Endothelial cell (in vitro differentiated cells): Measurements from ENCODE around the gene ATP6V1B1. TPM values are rescaled to one million over a fixed set of nuclear protein-coding genes. Genes with fewer than 3 reads are reported as not detected.
A peak's percentile ranks its signal among the peaks of the same experiment; 100 is the strongest.

ENCODE experiments used
- DNase-seq: peaks from one replicate; pipeline ENCODE4 v3.0.0; 2021; ENCODE audit warnings: low spot score
- H3K27ac Mint-ChIP-seq: one replicate; pipeline ENCODE4 v1.8.0; 2021; ENCODE audit warnings: mixed read lengths, inconsistent platforms; ENCODE audit not compliant: unreplicated experiment
- H3K27me3 Mint-ChIP-seq: one replicate; pipeline ENCODE4 v1.8.0; 2021; ENCODE audit warnings: mild to moderate bottlenecking, moderate library complexity, mixed read lengths, inconsistent platforms; ENCODE audit not compliant: unreplicated experiment
- H3K36me3 Mint-ChIP-seq: one replicate; pipeline ENCODE4 v1.8.0; 2021; ENCODE audit warnings: mild to moderate bottlenecking, low read depth, mixed read lengths, inconsistent platforms; ENCODE audit not compliant: unreplicated experiment
- H3K4me1 Mint-ChIP-seq: one replicate; pipeline ENCODE4 v1.8.0; 2021; ENCODE audit warnings: mild to moderate bottlenecking, mixed read lengths, inconsistent platforms; ENCODE audit not compliant: unreplicated experiment
- H3K4me3 Mint-ChIP-seq: one replicate; pipeline ENCODE4 v1.8.0; 2021; ENCODE audit warnings: mild to moderate bottlenecking, mixed read lengths, inconsistent platforms; ENCODE audit not compliant: unreplicated experiment
- H3K9me3 Mint-ChIP-seq: one replicate; pipeline ENCODE4 v1.8.0; 2021; ENCODE audit warnings: mixed read lengths, inconsistent platforms; ENCODE audit not compliant: unreplicated experiment
- total RNA-seq: library from RNA; stranded (reverse); fragmentation: NEBNext Ultra II Directional; extraction: Animal tissue kit (Norgen Biotek cat#: 25700); gene quantifications from one replicate; pipeline ENCODE4 v1.2.1, GENCODE V29; 2021; ENCODE audit not compliant: unreplicated experiment
- TF ChIP-seq, protein P1 (sequence below): fragments of 200-600 bp; sonication (generic); IDR thresholded peaks from one replicate; pipeline ENCODE4 v1.5.0; 2021; ENCODE audit warnings: antibody characterized with exemption; ENCODE audit not compliant: unreplicated experiment

The ATP6V1B1 gene
- total RNA-seq, 1 donor from 2014 or later, result not detected

DNA sequence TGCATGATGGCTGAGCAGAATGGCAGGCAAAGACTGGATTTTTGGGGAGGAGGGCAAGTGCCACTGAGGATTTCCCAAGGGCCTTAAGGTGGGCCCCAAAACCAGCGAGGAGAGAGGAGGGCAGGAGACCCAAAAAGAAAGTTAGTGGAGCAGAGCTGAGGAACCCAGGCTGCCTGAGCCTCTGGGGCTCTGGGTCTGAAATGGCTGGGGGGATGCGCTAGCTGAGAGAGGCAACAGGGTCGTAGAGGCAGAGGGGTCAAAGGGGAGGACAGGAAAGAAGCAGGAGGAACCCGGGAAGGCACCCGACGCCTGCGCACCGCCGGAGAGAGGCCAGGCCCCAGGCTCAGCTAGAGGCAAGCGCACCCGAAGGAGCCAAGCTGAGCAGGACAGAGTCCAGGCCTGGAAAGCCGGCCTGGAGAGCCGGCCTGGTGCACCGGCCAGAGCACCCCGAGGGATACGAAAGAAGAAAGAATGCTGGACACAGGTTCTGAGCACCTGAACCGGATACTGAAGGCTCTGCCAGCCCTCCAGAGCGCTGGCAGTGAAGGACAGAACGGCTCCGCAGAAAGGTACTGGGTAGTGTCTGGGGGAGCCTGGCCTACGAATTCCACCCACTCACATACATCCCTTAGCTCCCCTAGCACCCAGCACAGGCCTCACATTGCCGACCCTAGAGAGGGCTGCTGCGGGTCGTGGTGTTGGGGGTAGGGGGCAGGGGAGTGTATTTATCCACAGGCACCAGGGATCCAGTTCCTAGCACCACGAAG lies 39.5 kb upstream of the ATP6V1B1 start:
- Mint-ChIP-seq H3K36me3 (peaks cover 8% of the 10 kb centered on the region), H3K4me3 (no peak overlapping the region), H3K9me3 (no peaks in the 10 kb centered on the region), H3K27me3 (peaks cover 61% of the 10 kb centered on the region), H3K27ac (no peak overlapping the region), H3K4me1 (peaks cover 62% of the 10 kb centered on the region)
- no peak for DNase-seq
- TF ChIP-seq, protein P1, sequence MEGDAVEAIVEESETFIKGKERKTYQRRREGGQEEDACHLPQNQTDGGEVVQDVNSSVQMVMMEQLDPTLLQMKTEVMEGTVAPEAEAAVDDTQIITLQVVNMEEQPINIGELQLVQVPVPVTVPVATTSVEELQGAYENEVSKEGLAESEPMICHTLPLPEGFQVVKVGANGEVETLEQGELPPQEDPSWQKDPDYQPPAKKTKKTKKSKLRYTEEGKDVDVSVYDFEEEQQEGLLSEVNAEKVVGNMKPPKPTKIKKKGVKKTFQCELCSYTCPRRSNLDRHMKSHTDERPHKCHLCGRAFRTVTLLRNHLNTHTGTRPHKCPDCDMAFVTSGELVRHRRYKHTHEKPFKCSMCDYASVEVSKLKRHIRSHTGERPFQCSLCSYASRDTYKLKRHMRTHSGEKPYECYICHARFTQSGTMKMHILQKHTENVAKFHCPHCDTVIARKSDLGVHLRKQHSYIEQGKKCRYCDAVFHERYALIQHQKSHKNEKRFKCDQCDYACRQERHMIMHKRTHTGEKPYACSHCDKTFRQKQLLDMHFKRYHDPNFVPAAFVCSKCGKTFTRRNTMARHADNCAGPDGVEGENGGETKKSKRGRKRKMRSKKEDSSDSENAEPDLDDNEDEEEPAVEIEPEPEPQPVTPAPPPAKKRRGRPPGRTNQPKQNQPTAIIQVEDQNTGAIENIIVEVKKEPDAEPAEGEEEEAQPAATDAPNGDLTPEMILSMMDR, result no peak

DNA sequence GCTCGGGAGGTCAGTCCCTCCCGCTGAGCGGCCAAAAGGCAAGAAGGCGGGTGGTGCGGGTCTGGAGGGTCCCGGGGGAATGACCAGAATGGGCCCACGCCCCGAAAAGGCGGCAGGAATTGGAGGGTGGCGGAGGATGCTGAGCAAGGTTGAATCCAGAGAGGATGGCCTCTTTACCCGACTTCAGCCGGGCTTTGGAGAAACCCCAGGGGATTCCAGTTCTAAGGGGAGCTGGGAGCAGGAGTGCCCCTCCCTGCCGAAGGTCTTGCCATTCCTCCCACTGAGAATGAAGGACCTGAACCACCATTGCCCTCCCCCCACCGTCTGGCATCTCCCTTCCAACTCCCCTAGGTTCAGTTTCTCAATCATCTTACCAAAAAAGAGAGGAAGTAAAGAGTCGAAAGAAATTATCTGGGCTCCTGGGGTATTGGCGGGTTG lies 38.9 kb upstream of the ATP6V1B1 start:
- Mint-ChIP-seq H3K27me3 (peaks cover 58% of the 10 kb centered on the region), H3K4me1 (peaks cover 56% of the 10 kb centered on the region), H3K4me3 (no peak overlapping the region), H3K9me3 (no peaks in the 10 kb centered on the region), H3K36me3 (peaks cover 8% of the 10 kb centered on the region), H3K27ac (no peak overlapping the region)
- no peak for DNase-seq
- TF ChIP-seq, protein P1, result no peak

- peaks cover 56% of the 10 kb centered on the region for H3K4me1 Mint-ChIP-seq
These were observed 38.3 kb upstream of the ATP6V1B1 start for GRCh38 chr2:70897203-70897976.

DNA sequence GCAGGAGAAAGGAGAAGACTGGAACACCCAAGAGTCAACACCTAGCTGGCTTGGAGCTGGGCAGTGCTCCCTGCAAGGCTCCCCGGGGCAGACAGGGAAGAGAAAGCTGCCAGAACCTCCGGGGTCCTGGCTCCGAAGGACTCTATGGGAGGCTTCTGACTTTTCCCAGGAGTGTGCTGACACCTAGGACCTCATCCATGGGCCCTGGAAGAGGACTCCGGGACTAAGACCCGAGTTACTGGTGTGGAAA lies 37.8 kb upstream of the ATP6V1B1 start:
- H3K4me3 Mint-ChIP-seq, result no peak overlapping the region
- H3K36me3 Mint-ChIP-seq, result peaks cover 11% of the 10 kb centered on the region
- H3K9me3 Mint-ChIP-seq, result no peaks in the 10 kb centered on the region
- DNase-seq, result no peak
- TF ChIP-seq, protein P1, result no peak
- no peak overlapping the region for H3K27ac Mint-ChIP-seq
- peaks cover 55% of the 10 kb centered on the region for H3K4me1 Mint-ChIP-seq
- H3K27me3 Mint-ChIP-seq, result peaks cover 64% of the 10 kb centered on the region

More at GRCh38 chr2:70897203-70897976, 38.3 kb upstream of the ATP6V1B1 start:
- no peak for DNase-seq
- Mint-ChIP-seq H3K27ac (no peak overlapping the region), H3K27me3 (peaks cover 62% of the 10 kb centered on the region), H3K4me3 (peak overlapping the region; percentile 62), H3K9me3 (no peaks in the 10 kb centered on the region), H3K36me3 (peaks cover 12% of the 10 kb centered on the region)
- TF ChIP-seq, protein P1, result no peak
